KMS-11 (cell line): Measurements from ENCODE around the gene POLR2F.
A peak's percentile ranks its signal among the peaks of the same experiment; 100 is the strongest.

Experiments used
- H2AFZ ChIP-seq: fragments of 200-600 bp; sonication (generic); 2 replicates; pipeline ENCODE4 v1.6.1; 2016; ENCODE audit warnings: antibody characterized with exemption, mixed run types, low read depth
- H3K27ac ChIP-seq: fragments of 200-600 bp; sonication (generic); 2 replicates; pipeline ENCODE4 v1.6.1; 2016; ENCODE audit warnings: mild to moderate bottlenecking, mixed run types
- H3K27me3 ChIP-seq: fragments of 200-600 bp; sonication (generic); 2 replicates; pipeline ENCODE4 v1.6.1; 2017; ENCODE audit warnings: mild to moderate bottlenecking, low read depth, mixed run types, moderate library complexity; ENCODE audit not compliant: insufficient read depth
- H3K36me3 ChIP-seq: fragments of 200-600 bp; sonication (generic); 2 replicates; pipeline ENCODE4 v1.6.1; 2017; ENCODE audit warnings: mild to moderate bottlenecking, mixed run types; ENCODE audit not compliant: insufficient read depth
- H3K4me1 ChIP-seq: fragments of 200-600 bp; sonication (generic); 2 replicates; pipeline ENCODE4 v1.6.1; 2016; ENCODE audit warnings: mild to moderate bottlenecking, low read depth, mixed run types; ENCODE audit not compliant: poor library complexity, severe bottlenecking
- H3K4me2 ChIP-seq: fragments of 200-600 bp; sonication (generic); 2 replicates; pipeline ENCODE4 v1.7.0; 2016; ENCODE audit warnings: mild to moderate bottlenecking, mixed run types
- H3K4me3 ChIP-seq: fragments of 200-600 bp; sonication (generic); IDR thresholded peaks from 2 replicates; pipeline ENCODE4 v1.6.1; 2017; ENCODE audit warnings: low read depth, low read length, mixed read lengths; ENCODE audit not compliant: insufficient read depth
- H3K79me2 ChIP-seq: fragments of 200-600 bp; sonication (generic); 2 replicates; pipeline ENCODE4 v1.6.1; 2016; ENCODE audit warnings: low read depth, mixed run types; ENCODE audit not compliant: insufficient read depth
- H3K9ac ChIP-seq: fragments of 200-600 bp; sonication (generic); 2 replicates; pipeline ENCODE4 v1.6.1; 2016; ENCODE audit warnings: mild to moderate bottlenecking, mixed run types
- H4K20me1 ChIP-seq: fragments of 200-600 bp; sonication (generic); 2 replicates; pipeline ENCODE4 v1.6.1; 2016; ENCODE audit warnings: mild to moderate bottlenecking, mixed run types; ENCODE audit not compliant: insufficient read depth
- CTCF ChIP-seq: fragments of 200-600 bp; sonication (generic); conservative IDR thresholded peaks from 2 replicates; pipeline ENCODE4 v1.6.1; 2017; ENCODE audit warnings: low read depth, mild to moderate bottlenecking, antibody characterized with exemption, low read length, moderate library complexity, mixed read lengths

POLR2F gene

GRCh38 chr22:37906364-37907008, 47.0 kb upstream of the POLR2F start:
- Histone ChIP-seq H2AFZ (peak overlapping the region; percentile 54), H3K9ac (peak overlapping the region; percentile 64; the same call in 1 of the 2 replicates), H3K27me3 (no peaks in the 10 kb centered on the region), H3K4me2 (peak overlapping the region; percentile 89), H3K79me2 (no peaks in the 10 kb centered on the region), H3K36me3 (no peaks in the 10 kb centered on the region), H3K4me1 (peaks cover 18% of the 10 kb centered on the region), H3K27ac (no peak overlapping the region), H4K20me1 (no peaks in the 10 kb centered on the region), H3K4me3 (no peak overlapping the region)
- TF ChIP-seq CTCF = no peak

- H3K4me1 ChIP-seq = peaks cover 18% of the 10 kb centered on the region
- H3K27ac ChIP-seq = no peak overlapping the region
- peak overlapping the region; percentile 64; the same call in 1 of the 2 replicates for H3K9ac ChIP-seq
- peak overlapping the region; percentile 54 for H2AFZ ChIP-seq
- H3K79me2 ChIP-seq = no peaks in the 10 kb centered on the region
- no peaks in the 10 kb centered on the region for H3K36me3 ChIP-seq
- no peak for TF ChIP-seq CTCF
- H3K4me2 ChIP-seq = peak overlapping the region; percentile 89
- H3K4me3 ChIP-seq = no peak overlapping the region
- no peaks in the 10 kb centered on the region for H3K27me3 ChIP-seq
- H4K20me1 ChIP-seq = no peaks in the 10 kb centered on the region
These were observed 46.2 kb upstream of the POLR2F start for GRCh38 chr22:37907036-37907954.

- no peak overlapping the region for H3K4me2 ChIP-seq
- peaks cover 15% of the 10 kb centered on the region for H3K4me1 ChIP-seq
- H3K79me2 ChIP-seq = no peaks in the 10 kb centered on the region
- H3K27ac ChIP-seq = no peak overlapping the region
- H4K20me1 ChIP-seq = no peaks in the 10 kb centered on the region
- no peaks in the 10 kb centered on the region for H3K27me3 ChIP-seq
- no peak overlapping the region for H3K4me3 ChIP-seq
- no peak overlapping the region for H2AFZ ChIP-seq
- H3K9ac ChIP-seq = no peak overlapping the region
- TF ChIP-seq CTCF = no peak
- no peaks in the 10 kb centered on the region for H3K36me3 ChIP-seq
These were observed 43.7 kb upstream of the POLR2F start for GRCh38 chr22:37909766-37910165.

- no peak overlapping the region for H3K4me3 ChIP-seq
- no peak overlapping the region for H2AFZ ChIP-seq
- H3K27ac ChIP-seq = no peak overlapping the region
- no peak overlapping the region for H3K4me2 ChIP-seq
- no peaks in the 10 kb centered on the region for H4K20me1 ChIP-seq
- no peak for TF ChIP-seq CTCF
- H3K27me3 ChIP-seq = no peaks in the 10 kb centered on the region
- peaks cover 9% of the 10 kb centered on the region for H3K4me1 ChIP-seq
- H3K79me2 ChIP-seq = no peaks in the 10 kb centered on the region
- H3K36me3 ChIP-seq = no peaks in the 10 kb centered on the region
- H3K9ac ChIP-seq = no peak overlapping the region
These were observed 42.4 kb upstream of the POLR2F start for GRCh38 chr22:37910890-37911672.
